ENCODE data around the gene LRP1B.

Gene LRP1B

DNA sequence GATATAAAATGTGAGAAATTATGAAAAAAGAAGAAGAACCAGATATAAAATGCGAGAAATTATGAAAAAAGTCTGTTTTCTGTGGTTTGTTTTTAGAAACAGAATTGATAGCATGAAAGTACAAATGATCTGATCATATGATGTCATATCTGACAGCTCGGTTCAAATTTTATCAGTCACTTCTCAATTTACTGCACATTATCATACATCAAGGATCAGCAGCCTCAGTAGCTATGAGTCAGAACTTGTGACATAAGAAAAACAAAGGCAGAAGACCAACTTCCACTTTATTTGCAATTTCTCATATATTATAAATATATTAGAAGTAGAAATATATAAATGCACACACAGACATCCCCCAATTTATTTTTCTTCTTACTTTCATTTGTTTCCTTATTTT is 634.0 kb downstream of the LRP1B start:
- TF ChIP-seq CTCF (conservative IDR thresholded peaks at IDR 0.05; ENCODE audit: low read depth, low read length), result no peak
- no peak for DNase-seq (ENCODE audit: low read depth)
- H3K4me3 ChIP-seq (ENCODE audit: low read length), result no peak overlapping the region

DNA sequence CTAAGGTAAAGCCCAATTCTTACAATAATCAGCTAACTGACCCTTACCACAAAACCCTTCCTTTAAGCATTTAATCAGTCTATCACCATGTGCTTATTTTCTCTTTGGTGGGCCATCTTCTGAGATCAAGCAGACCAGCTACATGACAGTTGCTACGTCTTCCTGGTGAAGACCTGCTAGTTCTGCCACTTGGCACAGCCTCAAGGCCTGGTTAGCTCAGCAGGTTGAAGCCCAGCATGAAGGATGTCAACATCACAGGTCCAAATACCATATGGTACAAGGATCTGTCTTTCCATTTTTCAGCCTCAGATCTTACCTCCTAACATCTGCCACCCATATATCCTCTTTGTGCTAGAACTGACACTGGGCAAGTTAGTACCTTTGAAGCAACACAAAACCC is 636.9 kb downstream of the LRP1B start:
- DNase-seq (ENCODE audit: low read depth), result no peak
- TF ChIP-seq CTCF (conservative IDR thresholded peaks at IDR 0.05; ENCODE audit: low read depth, low read length), result no peak
- no peak overlapping the region for H3K4me3 ChIP-seq (ENCODE audit: low read length)

- H3K4me3 ChIP-seq (ENCODE audit: low read length), result no peak overlapping the region
- DNase-seq (ENCODE audit: low read depth), result no peak
- no peak for TF ChIP-seq CTCF (conservative IDR thresholded peaks at IDR 0.05; ENCODE audit: low read depth, low read length)
Observed at GRCh38 chr2:141492816-141493215, 638.0 kb downstream of the LRP1B start.

- no peak for DNase-seq (ENCODE audit: low read depth)
- no peak overlapping the region for H3K4me3 ChIP-seq (ENCODE audit: low read length)
- no peak for TF ChIP-seq CTCF (conservative IDR thresholded peaks at IDR 0.05; ENCODE audit: low read depth, low read length)
Observed at GRCh38 chr2:141490886-141491285, 639.9 kb downstream of the LRP1B start.

- no peak for TF ChIP-seq CTCF (conservative IDR thresholded peaks at IDR 0.05; ENCODE audit: low read depth, low read length)
- no peak for DNase-seq (ENCODE audit: low read depth)
- no peak overlapping the region for H3K4me3 ChIP-seq (ENCODE audit: low read length)
Observed at GRCh38 chr2:141482697-141483096, 648.1 kb downstream of the LRP1B start.

DNA sequence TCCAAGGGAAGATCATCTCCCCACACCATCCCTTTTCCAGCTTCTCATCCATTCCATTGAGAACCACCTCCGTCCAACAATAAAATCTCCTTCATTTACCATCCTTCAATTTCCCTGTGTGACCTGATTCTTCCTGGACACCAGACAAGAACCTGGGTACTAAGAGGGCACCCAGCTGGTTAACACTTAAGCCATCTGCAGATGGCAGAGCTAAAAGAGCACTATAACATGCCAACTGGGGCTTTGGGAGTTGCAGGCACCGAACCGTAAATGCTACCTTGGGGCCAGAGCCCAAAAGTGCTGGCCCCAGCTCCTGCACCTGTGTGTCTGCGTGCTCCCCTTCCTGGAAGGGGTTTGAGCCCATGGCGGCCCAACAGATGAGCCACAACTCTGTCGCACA is 655.0 kb downstream of the LRP1B start:
- H3K4me3 ChIP-seq (ENCODE audit: low read length), result no peak overlapping the region
- no peak for DNase-seq (ENCODE audit: low read depth)
- TF ChIP-seq CTCF (conservative IDR thresholded peaks at IDR 0.05; ENCODE audit: low read depth, low read length), result no peak

GRCh38 chr2:141468761-141469160 is 662.1 kb downstream of the LRP1B start:
- H3K4me3 ChIP-seq (ENCODE audit: low read length), result no peak overlapping the region
- DNase-seq (ENCODE audit: low read depth), result no peak
- no peak for TF ChIP-seq CTCF (conservative IDR thresholded peaks at IDR 0.05; ENCODE audit: low read depth, low read length)
